ENCODE data around the gene CELA3B. TPM values are rescaled to one million over a fixed set of nuclear protein-coding genes. Genes with fewer than 3 reads are reported as not detected.
"Not testable (repeated sequence)": the region's sequence is repeated elsewhere in the genome, so short reads cannot be mapped to it uniquely, and the experiment has no call there.

The CELA3B gene
- total RNA-seq, 1 donor from 2014 or later, result not detected

- intact Hi-C loops (cut with micrococcal nuclease), result not testable (repeated sequence)
These were observed 33.7 kb upstream of the CELA3B start for GRCh38 chr1:21942959-21943640.

- intact Hi-C loops (cut with micrococcal nuclease), result no loop called here
These were observed 32.1 kb upstream of the CELA3B start for GRCh38 chr1:21944733-21945073.

DNA sequence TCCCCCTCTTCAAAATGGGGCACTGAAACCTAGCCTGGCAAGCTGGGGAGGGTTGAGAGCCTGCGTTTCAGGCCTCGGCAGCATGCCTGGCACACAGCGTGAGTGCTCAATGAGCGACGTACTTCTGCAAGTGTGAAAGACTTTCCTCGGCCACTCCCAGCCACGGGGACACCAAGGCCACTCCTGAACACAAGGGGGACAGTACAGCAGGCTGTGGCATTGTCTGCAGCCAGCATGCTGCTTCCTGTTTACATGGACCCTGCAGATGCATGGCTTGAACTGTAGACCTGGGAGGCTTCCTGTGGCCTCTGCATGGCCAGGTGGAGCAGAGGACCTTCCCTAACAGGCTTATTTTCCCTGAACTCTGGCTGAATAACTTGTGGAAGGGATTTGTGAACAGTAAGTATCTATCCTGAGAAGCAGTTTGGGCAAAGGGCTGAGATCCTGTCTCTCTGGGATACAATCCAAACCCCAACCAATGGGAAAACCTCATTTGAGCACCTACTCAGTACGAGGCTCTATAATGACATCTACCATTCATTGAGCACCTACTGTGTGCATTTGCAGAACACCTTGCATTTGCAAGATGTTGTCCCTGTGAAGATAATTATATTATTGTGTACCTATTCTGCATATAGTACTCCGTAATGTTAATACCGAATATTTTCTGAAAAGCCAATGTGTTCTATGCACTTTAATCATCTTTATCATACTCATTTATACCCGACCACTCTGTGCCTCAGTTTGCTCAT lies 29.8 kb upstream of the CELA3B start:
- intact Hi-C loops (cut with micrococcal nuclease), result no loop called here

- intact Hi-C loops (cut with micrococcal nuclease), result no loop called here
These were observed 26.1 kb upstream of the CELA3B start for GRCh38 chr1:21950734-21951133.

DNA sequence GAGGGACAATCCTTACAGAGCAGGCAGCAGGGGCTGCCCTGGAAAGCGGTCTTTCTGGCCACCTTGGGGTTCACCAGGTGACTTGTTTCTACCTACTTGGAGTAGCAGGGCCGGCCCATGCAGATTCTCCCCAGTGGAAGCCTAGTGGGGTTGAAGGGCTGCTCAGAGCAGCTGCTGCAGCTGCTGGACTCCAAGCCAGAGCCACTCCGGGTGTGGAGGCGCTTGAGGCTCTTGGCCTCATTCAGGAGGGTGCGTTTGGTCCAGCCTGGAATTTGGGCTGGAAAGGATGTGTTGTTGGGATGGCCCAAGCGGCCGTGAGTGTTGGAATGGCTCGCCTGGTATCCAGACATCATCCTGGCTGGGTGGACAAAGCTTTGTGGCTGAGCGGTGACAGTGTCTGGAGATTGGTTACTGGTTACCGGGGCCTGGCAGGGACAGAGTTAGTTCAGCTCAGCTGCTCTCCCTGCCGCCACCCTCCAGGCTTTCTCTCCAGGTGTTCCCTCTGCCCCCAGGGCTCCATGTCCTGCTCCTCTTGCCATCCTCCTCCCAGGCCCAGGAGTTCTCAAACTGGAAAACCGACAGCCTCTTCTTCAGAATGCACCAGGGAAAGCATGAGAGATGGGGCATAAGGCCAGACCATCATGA lies 25.5 kb upstream of the CELA3B start:
- intact Hi-C loops (cut with micrococcal nuclease), result no loop called here

DNA sequence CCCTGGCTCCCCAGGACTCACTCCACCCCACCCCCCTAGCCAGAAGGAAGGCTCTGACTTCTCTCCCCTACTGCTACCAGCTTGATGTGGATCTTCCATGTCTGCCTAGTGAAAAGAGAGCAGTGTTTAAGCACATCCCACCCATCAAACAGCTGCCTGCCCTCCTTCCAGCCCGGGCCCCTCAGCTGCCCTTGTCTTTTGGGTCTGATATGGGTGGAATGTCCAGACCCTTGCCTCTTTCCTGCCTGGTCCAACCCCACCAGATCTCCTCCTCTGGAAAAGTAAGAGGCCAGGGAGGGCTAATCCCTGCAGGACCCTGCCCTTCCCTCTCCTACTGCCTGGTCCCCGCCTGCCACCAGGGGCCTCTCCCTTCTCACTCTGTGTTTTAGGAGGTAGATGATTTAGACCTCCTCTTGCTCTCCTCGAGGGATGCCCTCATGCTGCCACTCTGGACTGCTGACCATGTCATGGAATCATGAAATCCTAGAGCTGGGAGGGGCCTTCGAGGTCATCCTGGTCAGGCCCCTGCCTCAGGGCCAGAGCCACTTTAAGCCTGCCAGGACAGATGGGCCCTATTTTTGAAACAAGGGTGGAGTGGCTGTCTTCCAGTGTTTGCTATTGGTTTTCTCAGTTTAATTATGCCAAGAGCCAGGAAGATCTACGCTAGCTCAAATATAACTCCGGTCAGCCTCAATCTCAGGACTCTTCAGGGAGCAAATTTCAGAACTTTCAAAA lies 23.9 kb upstream of the CELA3B start:
- intact Hi-C loops (cut with micrococcal nuclease), result no loop called here

GRCh38 chr1:21955058-21955457 lies 21.8 kb upstream of the CELA3B start:
- intact Hi-C loops (cut with micrococcal nuclease), result no loop called here

- intact Hi-C loops (cut with micrococcal nuclease), result no loop called here
These were observed 21.1 kb upstream of the CELA3B start for GRCh38 chr1:21955501-21956281.

DNA sequence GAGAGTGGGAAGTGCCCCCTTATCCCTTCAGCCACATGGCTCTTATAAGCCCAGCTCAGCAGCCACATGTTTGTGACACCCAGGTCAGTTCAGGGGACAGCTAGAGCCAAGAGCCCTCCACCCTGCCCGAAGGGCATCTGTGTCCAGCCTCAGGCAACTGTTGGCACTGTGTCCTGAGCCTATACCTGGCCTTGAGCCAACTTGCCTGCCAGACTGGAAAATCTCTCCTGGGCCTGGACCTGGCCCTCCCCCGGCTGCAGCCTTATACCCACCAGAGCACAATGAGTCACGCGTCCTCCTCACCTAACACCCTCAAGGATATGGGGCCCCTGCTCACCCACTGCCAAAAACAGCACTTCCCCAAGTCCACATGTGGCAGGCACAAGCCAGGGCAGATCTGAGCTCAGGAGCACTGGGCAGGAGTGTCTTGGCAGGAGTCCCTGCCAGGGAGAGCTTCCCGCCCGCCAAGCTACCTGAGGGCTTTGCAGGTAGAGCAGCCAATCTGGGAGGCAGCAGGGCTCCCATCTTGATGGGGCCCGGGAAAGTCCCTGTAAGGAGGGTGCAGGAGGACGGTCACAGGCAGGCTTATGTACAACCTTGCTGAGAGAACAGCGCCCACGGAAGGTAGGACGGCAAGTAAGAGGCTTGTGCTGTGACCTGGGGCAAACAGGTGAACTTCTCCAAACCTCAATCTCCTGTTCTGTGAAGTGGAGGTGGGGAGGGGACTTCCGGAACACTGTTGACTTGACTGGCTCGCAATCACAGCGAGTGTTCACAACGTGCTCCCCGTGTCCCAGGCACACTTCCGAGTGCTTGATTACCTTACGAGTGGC lies 19.9 kb upstream of the CELA3B start:
- intact Hi-C loops (cut with micrococcal nuclease), result no loop called here

GRCh38 chr1:21961337-21961736 lies 15.5 kb upstream of the CELA3B start:
- intact Hi-C loops (cut with micrococcal nuclease), result loop anchor here (5.0 kb wide), 1 partner anchor 259 kb away; no protein-coding TSS in a partner anchor

- intact Hi-C loops (cut with micrococcal nuclease), result loop anchor here (5.0 kb wide), 1 partner anchor 259 kb away; no protein-coding TSS in a partner anchor
These were observed 15.0 kb upstream of the CELA3B start for GRCh38 chr1:21961799-21962198.

- intact Hi-C loops (cut with micrococcal nuclease), result loop anchor here (5.0 kb wide), 1 partner anchor 261 kb away; no protein-coding TSS in a partner anchor
These were observed 13.2 kb upstream of the CELA3B start for GRCh38 chr1:21963477-21964217.

DNA sequence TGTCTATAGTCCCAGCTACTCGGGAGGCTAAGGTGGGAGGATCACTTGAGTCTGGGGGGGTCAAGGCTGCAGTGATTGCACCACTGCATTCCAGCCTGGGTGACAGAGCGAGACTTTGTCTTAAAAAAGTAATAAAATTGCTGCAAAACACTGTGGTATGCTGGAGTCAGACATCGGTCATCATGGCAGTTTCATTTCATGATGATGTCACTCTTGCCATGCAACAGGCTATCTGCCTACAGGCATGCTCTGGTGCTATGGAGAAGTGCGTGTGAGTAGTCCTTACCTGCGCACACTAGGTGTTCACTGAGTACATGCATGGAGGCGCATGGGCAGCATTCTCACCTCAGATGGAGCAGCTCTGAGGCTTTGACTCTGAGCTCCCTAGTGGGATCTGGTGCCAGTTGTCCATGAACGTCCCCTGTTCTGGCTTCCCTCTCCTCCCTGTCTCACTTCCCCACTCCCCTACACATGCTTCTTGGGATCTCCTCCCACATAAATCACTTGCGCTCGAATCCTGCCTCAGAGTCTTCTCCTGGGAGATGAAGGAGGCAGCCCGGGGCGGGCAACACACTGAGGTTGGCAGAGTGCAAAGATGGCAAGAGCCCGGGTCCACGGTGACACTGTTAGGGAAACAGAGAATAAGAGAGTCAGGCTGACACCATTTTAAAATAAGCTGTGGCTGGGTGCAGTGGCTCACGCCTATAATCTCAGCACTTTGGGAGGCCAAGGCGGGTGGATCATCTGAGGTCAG lies 10.4 kb upstream of the CELA3B start:
- intact Hi-C loops (cut with micrococcal nuclease), result no loop called here

DNA sequence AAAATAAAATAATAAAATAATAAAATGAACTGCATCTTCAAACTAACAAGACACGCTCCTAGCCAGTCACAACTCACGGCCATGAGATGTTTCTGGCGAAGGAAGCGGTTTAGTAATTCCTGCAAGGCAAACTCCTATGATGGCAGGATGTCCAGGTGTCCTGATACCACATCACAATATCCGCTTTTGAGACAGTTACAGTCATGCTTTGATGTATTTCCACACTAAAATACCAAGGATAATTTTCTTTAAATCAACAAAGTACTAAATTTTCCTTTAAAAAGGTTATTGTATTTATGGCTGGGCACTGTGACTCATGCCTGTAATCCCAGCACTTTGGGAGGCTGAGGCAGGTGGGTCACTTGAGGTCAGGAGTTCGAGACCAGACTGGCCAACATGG lies 9.6 kb upstream of the CELA3B start:
- intact Hi-C loops (cut with micrococcal nuclease), result not testable (repeated sequence)

DNA sequence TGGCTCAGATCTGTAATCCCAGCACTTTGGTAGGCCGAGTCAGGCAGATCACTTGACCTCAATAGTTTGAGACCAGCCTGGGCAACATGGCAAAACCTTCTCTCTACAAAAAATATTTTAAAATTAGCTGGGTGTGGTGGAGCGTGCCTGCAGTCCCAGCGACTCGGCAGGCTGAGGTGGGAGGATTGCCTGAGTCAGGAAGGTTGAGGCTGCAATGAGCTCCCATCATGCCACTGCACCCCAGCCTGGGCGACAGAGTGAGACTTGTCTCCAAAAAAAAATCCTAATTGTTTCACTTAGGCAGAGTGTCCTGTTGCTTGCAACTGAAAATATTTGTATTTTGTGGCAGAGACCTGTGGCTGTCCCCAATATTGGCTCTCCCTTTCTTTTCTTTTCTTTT lies 7.8 kb upstream of the CELA3B start:
- intact Hi-C loops (cut with micrococcal nuclease), result not testable (repeated sequence)

DNA sequence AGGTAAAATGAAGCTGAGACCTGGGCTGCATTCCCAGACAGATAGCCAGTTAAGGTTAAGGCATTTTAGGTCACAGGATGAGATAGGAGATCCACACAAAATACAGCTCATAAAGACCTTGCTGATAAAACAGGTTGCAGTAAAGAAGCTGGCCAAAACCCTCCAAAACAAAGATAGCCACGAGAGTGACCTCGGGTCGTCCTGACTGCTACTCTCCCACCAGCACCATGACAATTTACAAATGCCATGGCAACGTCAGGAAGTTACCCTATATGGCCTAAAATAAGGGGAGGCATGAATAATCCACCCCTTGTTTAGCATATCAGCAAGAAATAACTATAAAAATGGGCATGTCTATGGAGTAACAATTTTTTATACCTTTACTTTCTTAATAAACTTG lies 6.3 kb upstream of the CELA3B start:
- intact Hi-C loops (cut with micrococcal nuclease), result not testable (repeated sequence)

DNA sequence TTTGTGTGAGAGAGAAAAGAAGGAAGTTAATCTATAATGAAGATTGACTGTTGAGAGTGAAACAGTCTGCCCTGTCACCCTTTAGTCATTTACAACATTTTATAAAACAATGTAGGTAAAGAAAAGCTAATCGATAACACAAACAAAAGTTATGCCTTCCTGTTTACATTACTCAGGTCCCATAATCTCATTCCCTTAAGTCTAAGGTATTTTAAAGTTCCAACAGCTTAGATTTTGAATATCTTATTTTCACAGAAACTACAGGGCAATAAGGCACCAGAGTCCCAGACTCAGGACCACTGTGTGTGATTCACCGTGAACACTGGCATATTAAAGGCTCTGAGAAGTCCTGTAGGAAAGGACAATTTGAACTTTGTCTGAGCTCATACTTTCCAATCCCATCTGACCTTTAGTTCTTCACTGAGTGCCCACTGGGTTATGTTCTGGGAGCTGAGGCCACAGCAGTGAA lies 3.8 kb upstream of the CELA3B start:
- intact Hi-C loops (cut with micrococcal nuclease), result not testable (repeated sequence)

DNA sequence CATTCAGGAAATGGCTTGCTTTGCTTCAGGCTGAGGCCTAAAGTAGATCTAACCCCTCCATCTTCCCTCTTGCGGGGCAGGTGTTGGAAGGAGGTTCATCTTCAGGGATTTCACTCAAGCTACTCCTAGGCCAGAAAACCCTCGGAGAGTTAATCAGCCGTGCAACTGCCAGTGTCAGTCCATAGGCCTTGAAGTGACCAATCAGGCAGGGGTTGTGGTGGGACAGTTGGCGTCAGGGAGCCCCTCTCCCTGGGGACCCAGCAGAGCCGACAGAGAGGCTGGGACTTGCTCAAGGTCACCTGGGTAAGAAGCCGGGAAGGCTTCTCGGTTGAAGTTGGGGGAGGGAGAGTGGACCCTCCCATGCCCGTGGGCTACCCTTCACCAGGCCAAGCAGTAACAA lies 2.9 kb upstream of the CELA3B start:
- intact Hi-C loops (cut with micrococcal nuclease), result not testable (repeated sequence)
